ENCODE measurements around the gene ATG10.
"Not testable (repeated sequence)": the region's sequence is repeated elsewhere in the genome, so short reads cannot be mapped to it uniquely, and the experiment has no call there.

ATG10 gene

DNA sequence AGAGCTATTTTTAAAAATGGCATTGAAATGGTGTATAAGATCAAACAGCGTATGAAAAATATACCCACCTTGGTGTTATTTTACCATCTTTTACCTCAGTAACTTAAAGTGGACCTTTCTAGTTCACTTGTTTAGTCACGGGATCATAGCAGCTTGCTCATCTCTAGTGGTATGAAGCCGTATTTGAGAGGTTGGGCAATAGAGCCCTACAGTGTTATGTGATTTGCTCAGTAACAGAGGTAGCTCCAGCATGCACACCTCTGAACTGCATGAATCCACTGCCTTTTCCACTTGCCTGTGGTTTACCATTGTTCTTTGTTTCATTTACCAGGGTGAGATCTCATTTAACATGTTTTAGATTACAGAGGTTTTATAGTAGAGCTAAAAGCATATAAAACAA is 134.4 kb downstream of the ATG10 start:
- DNase-seq (ENCODE audit: low read depth, low spot score), result no peak
- H3K4me3 ChIP-seq (ENCODE audit: low read depth, low read length), result no peak overlapping the region
- TF ChIP-seq, protein P1, sequence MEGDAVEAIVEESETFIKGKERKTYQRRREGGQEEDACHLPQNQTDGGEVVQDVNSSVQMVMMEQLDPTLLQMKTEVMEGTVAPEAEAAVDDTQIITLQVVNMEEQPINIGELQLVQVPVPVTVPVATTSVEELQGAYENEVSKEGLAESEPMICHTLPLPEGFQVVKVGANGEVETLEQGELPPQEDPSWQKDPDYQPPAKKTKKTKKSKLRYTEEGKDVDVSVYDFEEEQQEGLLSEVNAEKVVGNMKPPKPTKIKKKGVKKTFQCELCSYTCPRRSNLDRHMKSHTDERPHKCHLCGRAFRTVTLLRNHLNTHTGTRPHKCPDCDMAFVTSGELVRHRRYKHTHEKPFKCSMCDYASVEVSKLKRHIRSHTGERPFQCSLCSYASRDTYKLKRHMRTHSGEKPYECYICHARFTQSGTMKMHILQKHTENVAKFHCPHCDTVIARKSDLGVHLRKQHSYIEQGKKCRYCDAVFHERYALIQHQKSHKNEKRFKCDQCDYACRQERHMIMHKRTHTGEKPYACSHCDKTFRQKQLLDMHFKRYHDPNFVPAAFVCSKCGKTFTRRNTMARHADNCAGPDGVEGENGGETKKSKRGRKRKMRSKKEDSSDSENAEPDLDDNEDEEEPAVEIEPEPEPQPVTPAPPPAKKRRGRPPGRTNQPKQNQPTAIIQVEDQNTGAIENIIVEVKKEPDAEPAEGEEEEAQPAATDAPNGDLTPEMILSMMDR (IDR thresholded peaks at IDR 0.05; ENCODE audit: low read depth, low read length), result no peak
- in situ Hi-C loops (cut with HindIII; ENCODE audit: low sequenced_read_pairs), result no loop called here

DNA sequence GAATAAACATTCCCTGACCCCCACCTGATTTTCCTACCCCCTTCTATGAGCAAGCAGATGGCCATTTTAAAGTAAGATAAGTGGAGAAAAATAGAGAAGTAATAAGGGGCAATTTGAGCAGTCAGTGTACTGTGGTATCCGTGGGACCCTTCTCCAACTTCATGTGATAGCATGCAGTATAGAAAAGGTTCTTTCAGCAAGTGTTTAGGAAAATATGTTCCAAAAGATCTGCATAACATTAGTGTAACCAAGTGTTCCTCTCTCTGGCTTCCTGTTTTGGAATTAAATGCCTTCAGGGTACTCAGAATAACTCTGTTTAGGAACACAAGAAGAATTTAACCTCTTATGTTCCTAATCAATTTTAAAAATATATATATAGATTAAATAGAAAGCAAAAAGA is 134.9 kb downstream of the ATG10 start:
- no peak for DNase-seq (ENCODE audit: low read depth, low spot score)
- H3K4me3 ChIP-seq (ENCODE audit: low read depth, low read length), result no peak overlapping the region
- TF ChIP-seq, protein P1 (IDR thresholded peaks at IDR 0.05; ENCODE audit: low read depth, low read length), result no peak
- in situ Hi-C loops (cut with HindIII; ENCODE audit: low sequenced_read_pairs), result no loop called here

GRCh38 chr5:82107267-82107666 is 135.4 kb downstream of the ATG10 start:
- TF ChIP-seq, protein P1 (IDR thresholded peaks at IDR 0.05; ENCODE audit: low read depth, low read length), result peak; percentile 45
- H3K4me3 ChIP-seq (ENCODE audit: low read depth, low read length), result no peak overlapping the region
- peak; percentile 13 for DNase-seq (ENCODE audit: low read depth, low spot score)
- in situ Hi-C loops (cut with HindIII; ENCODE audit: low sequenced_read_pairs), result no loop called here

DNA sequence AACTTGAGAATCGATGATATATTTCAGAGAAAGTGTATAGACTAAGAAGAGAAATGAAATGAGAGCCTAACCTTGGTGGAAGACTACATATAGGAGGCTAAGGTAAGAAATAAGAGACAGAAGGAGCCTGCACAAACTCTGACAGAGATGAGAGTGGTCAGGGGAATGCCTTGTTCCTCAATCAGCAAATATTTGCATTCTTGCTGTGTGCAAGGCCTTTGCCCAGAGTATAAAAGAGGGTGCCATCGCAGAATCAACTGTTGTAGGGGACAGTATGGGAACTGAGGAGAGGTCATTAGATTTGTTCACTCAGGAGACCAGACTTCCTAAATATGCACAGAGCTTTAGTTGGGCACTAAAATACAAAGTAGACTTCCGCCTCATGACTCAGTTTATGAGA is 137.2 kb downstream of the ATG10 start:
- in situ Hi-C loops (cut with HindIII; ENCODE audit: low sequenced_read_pairs), result no loop called here
- TF ChIP-seq, protein P1 (IDR thresholded peaks at IDR 0.05; ENCODE audit: low read depth, low read length), result no peak

GRCh38 chr5:82109915-82110314 is 138.1 kb downstream of the ATG10 start:
- in situ Hi-C loops (cut with HindIII; ENCODE audit: low sequenced_read_pairs); DNase-seq (ENCODE audit: low read depth, low spot score): not testable (repeated sequence)

More for the DNA sequence above, 137.2 kb downstream of the ATG10 start:
- no peak for DNase-seq (ENCODE audit: low read depth, low spot score)
- H3K4me3 ChIP-seq (ENCODE audit: low read depth, low read length), result no peak overlapping the region

DNA sequence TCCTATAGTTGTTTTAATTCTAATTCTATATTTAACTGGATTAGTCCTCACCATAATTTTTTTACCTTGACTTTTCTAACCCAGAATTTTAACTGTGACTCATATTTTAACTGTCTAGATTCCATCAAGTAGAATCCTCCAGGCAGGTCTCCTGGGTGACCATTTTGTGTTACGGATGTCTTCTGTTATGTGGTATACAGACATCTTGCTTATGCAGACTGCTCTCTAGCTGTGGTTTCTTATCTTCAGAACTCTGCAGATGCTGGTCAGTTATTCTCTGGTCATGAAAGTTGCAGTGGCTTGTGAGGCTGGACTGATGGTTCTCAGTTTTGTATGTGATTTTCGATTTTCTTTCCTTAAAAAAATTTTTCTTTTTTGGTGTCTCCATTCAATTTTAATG is 139.4 kb downstream of the ATG10 start:
- no peak overlapping the region for H3K4me3 ChIP-seq (ENCODE audit: low read depth, low read length)
- in situ Hi-C loops (cut with HindIII; ENCODE audit: low sequenced_read_pairs), result no loop called here
- TF ChIP-seq, protein P1 (IDR thresholded peaks at IDR 0.05; ENCODE audit: low read depth, low read length), result no peak
- DNase-seq (ENCODE audit: low read depth, low spot score), result peak; percentile 49

More at GRCh38 chr5:82109915-82110314, 138.1 kb downstream of the ATG10 start:
- not testable (repeated sequence) for H3K4me3 ChIP-seq (ENCODE audit: low read depth, low read length)

GRCh38 chr5:82115858-82116257 is 144.0 kb downstream of the ATG10 start:
- TF ChIP-seq, protein P1 (IDR thresholded peaks at IDR 0.05; ENCODE audit: low read depth, low read length), result no peak
- in situ Hi-C loops (cut with HindIII; ENCODE audit: low sequenced_read_pairs), result no loop called here
- no peak for DNase-seq (ENCODE audit: low read depth, low spot score)
- no peak overlapping the region for H3K4me3 ChIP-seq (ENCODE audit: low read depth, low read length)

Data from astrocyte of the spinal cord (primary cell).